Measurements from ENCODE around the gene CDH18. TPM values are rescaled to one million over a fixed set of nuclear protein-coding genes. Genes with fewer than 3 reads are reported as not detected.

The CDH18 gene
- total and polyA plus RNA-seq, 2 of the 4 experiments (the other 2 are of a cell fraction), result 0.24 to 1.1 TPM

GRCh38 chr5:20028506-20028905, 40.5 kb upstream of the CDH18 start:
- H3K79me1 ChIP-seq (ENCODE audit: low read depth in 1 of 2, low read length in 2 of 2), result no peaks in the 10 kb centered on the region
- no peak overlapping the region for H4K91ac ChIP-seq (ENCODE audit: insufficient read depth, low read depth, low read length)
- no peak overlapping the region for H2AK5ac ChIP-seq (ENCODE audit: low read depth, low read length)
- no peak for TF ChIP-seq FOS (IDR thresholded peaks at IDR 0.05; ENCODE audit: low read depth, low read length)
- no peak for TF ChIP-seq MXI1 (IDR thresholded peaks at IDR 0.05; ENCODE audit: borderline replicate concordance, low read depth, low read length)
- TF ChIP-seq MAZ (IDR thresholded peaks at IDR 0.05; ENCODE audit: borderline replicate concordance, low read depth, low read length), result no peak
- TF ChIP-seq, protein P1, sequence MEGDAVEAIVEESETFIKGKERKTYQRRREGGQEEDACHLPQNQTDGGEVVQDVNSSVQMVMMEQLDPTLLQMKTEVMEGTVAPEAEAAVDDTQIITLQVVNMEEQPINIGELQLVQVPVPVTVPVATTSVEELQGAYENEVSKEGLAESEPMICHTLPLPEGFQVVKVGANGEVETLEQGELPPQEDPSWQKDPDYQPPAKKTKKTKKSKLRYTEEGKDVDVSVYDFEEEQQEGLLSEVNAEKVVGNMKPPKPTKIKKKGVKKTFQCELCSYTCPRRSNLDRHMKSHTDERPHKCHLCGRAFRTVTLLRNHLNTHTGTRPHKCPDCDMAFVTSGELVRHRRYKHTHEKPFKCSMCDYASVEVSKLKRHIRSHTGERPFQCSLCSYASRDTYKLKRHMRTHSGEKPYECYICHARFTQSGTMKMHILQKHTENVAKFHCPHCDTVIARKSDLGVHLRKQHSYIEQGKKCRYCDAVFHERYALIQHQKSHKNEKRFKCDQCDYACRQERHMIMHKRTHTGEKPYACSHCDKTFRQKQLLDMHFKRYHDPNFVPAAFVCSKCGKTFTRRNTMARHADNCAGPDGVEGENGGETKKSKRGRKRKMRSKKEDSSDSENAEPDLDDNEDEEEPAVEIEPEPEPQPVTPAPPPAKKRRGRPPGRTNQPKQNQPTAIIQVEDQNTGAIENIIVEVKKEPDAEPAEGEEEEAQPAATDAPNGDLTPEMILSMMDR (conservative IDR thresholded peaks at IDR 0.05; ENCODE audit: low read depth, low read length), result no peak
- TF ChIP-seq MAFK (IDR thresholded peaks at IDR 0.05; ENCODE audit: low read depth, low read length), result no peak
- no peak for TF ChIP-seq RFX5 (IDR thresholded peaks at IDR 0.05; ENCODE audit: low read depth, low read length)
- TF ChIP-seq RCOR1 (IDR thresholded peaks at IDR 0.05; ENCODE audit: insufficient replicate concordance, low read length), result no peak
- no peak overlapping the region for H3K9ac ChIP-seq (ENCODE audit: low read depth, low read length)
- dilution Hi-C loops (cut with HindIII; ENCODE audit: low sequenced_read_pairs, unreplicated experiment) (no loop called here), in situ Hi-C loops (cut with MboI; ENCODE audit: low sequenced_read_pairs) (no loop called here), intact Hi-C loops (cut with micrococcal nuclease) (no loop called here)
- no peaks in the 10 kb centered on the region for H3K9me3 ChIP-seq (ENCODE audit: control insufficient read depth, insufficient read depth, low read length)
- no peaks in the 10 kb centered on the region for H4K20me1 ChIP-seq (ENCODE audit: insufficient read depth, low read length)
- WGBS, 2 experiments (ENCODE audit: extremely low coverage in 2 of 2, insufficient read length in 1 of 2), result no CpG with 5 or more reads among the region's 6 CpGs
- no peak overlapping the region for H4K5ac ChIP-seq (ENCODE audit: low read depth, low read length)
- CTCF ChIA-PET, result no interaction called here
- no peak overlapping the region for H2BK120ac ChIP-seq (ENCODE audit: low read depth, low read length)
- no peak overlapping the region for H2BK20ac ChIP-seq (ENCODE audit: low read depth, low read length)
- H3K14ac ChIP-seq (replicated peaks; ENCODE audit: low read depth, low read length), result no peak overlapping the region
- BruUV-seq (replicated peaks), result no TSS peak
- DNase-seq (no peak), ATAC-seq (ENCODE audit: low read depth) (no peak)
- no peaks in the 10 kb centered on the region for H3K36me3 ChIP-seq (ENCODE audit: control insufficient read depth, insufficient read depth, low read length)
- no peaks in the 10 kb centered on the region for H3K27me3 ChIP-seq (ENCODE audit: control insufficient read depth, insufficient read depth, low read length)
- no peaks in the 10 kb centered on the region for H3K9me1 ChIP-seq (ENCODE audit: insufficient read depth, low read length)
- H2AFZ ChIP-seq (replicated peaks; ENCODE audit: low read length, poor library complexity), result no peak overlapping the region
- no peak overlapping the region for H3K4ac ChIP-seq (ENCODE audit: low read depth, low read length)
- no peaks in the 10 kb centered on the region for H3K4me1 ChIP-seq (ENCODE audit: control insufficient read depth, insufficient read depth, low read length)
- no peak overlapping the region for H2BK5ac ChIP-seq (ENCODE audit: low read depth, low read length, poor library complexity, severe bottlenecking)
- H3K27ac ChIP-seq (ENCODE audit: insufficient read depth, low read length), result no peak overlapping the region
- H3K18ac ChIP-seq (ENCODE audit: low read depth, low read length), result no peak overlapping the region
- no peak overlapping the region for H3K56ac ChIP-seq (ENCODE audit: extremely low read depth, insufficient read depth, low read length)
- no peak overlapping the region for H3K23ac ChIP-seq (ENCODE audit: low read depth, low read length)
- no peak overlapping the region for H4K8ac ChIP-seq (ENCODE audit: low read depth in 2 of 2, low read length in 2 of 2)
- no peak overlapping the region for H2AK9ac ChIP-seq (replicated peaks; ENCODE audit: low read depth, low read length, poor library complexity)
- POLR2A ChIA-PET (ENCODE audit: unreplicated experiment), result no interaction called here
- no peak overlapping the region for H3K4me2 ChIP-seq (ENCODE audit: low read depth, low read length)
- H3K4me3 ChIP-seq (ENCODE audit: insufficient read depth, low read depth, low read length), result no peak overlapping the region
- H2BK15ac ChIP-seq (ENCODE audit: low read depth, low read length), result no peak overlapping the region
